HG03558 (cell line): ENCODE results near the gene SLC25A10.

Experiments
- ATAC-seq: cut with Tn5 transposase; IDR thresholded peaks from one replicate; pipeline ENCODE4 v1.9.1; 2021; ENCODE audit warnings: moderate number of reproducible peaks; ENCODE audit not compliant: unreplicated experiment; ENCODE audit errors: extremely low read depth

SLC25A10 gene

DNA sequence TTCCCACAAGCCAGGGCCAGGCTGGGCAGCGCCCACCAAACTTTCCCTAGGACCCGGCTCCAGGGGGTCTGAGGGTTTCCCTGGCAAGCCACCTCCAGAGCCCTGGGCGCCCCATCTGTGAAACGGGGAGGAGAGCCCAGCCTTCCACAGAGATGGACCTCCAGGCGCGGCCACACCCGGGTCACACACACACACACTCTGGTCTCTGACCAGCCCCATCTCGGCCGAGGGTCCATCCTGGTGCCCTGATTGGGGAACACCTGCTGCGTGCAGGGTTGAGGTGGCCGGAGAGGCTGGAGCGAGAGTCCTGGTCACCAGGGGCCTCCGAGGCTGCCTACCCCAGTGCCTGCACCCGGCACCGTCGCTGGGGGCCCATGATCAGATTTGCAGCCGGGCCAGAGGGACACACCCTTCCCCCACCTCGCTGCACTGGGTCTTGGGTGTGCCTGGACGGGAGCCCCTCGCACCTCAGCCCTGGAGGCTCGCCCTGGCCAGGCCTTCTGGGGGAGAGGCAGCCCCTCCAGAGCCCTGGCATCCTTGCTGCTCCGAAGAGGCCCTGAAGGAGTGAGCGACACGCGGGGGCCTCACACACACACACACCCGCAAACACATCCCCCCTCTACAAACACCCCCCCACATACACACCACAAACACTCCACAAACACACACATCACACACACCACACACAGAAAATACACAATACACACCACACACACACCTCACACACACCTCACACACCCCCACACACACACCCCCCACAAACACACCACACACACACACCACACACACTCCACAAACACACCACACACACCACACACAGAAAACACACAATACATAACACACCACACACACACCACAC, 29.7 kb downstream of the SLC25A10 start:
- ATAC-seq: no peak
